Kidney (tissue), 14 donors: ENCODE measurements around the gene CYB561. TPM values are rescaled to one million over a fixed set of nuclear protein-coding genes. Genes with fewer than 3 reads are reported as not detected.

Experiments
- DNase-seq, 5 donors: peaks; one replicate each; pipeline ENCODE4 v3.0.0-alpha.2; 2013 to 2020
- FAIRE-seq: peaks from 2 replicates; lab custom pipeline; 2012; peaks lifted over from hg19 to GRCh38; lab: Jason Lieb, UNC
- H3K27ac ChIP-seq, 2 donors: one replicate each; pipeline ENCODE4 v1.7.0; 2013; ENCODE audit warnings: low read depth in 2 of 2, low read length in 2 of 2, inconsistent platforms in 1 of 2
- H3K27me3 ChIP-seq: one replicate; pipeline ENCODE4 v1.7.1; 2013; ENCODE audit warnings: low read length, inconsistent platforms; ENCODE audit not compliant: control insufficient read depth, insufficient read depth
- H3K36me3 ChIP-seq, 3 donors: one replicate each; pipeline versions ENCODE4 v1.7.0 to v1.7.1; 2013; ENCODE audit warnings: low read length in 3 of 3, control low read depth in 1 of 3, inconsistent platforms in 1 of 3; ENCODE audit not compliant: insufficient read depth in 3 of 3, control insufficient read depth in 2 of 3
- H3K4me1 ChIP-seq, 3 donors: one replicate each; pipeline versions ENCODE4 v1.7.0 to v1.7.1; 2013; ENCODE audit warnings: low read length in 3 of 3, inconsistent platforms in 1 of 3, low read depth in 1 of 3; ENCODE audit not compliant: control insufficient read depth in 2 of 3, insufficient read depth in 2 of 3
- H3K4me3 ChIP-seq, 3 donors: one replicate each; pipeline versions ENCODE4 v1.7.0 to v1.8.1; 2013; ENCODE audit warnings: low read length in 3 of 3, control low read depth in 1 of 3, inconsistent platforms in 1 of 3
- H3K9ac ChIP-seq, 3 donors: one replicate each; pipeline versions ENCODE4 v1.7.0 to v1.7.1; 2013; ENCODE audit warnings: low read length in 3 of 3, control low read depth in 1 of 3, inconsistent platforms in 1 of 3
- H3K9me3 ChIP-seq, 3 donors: one replicate each; pipeline versions ENCODE4 v1.7.0 to v1.7.1; 2013; ENCODE audit warnings: low read length in 3 of 3, control low read depth in 1 of 3, inconsistent platforms in 1 of 3; ENCODE audit not compliant: control insufficient read depth in 2 of 3, insufficient read depth in 1 of 3
- intact Hi-C: fragments of 100-400 bp; cut with DNase I; formaldehyde crosslinking; loops from one replicate; pipeline ENCODE4 v1.11.1; 2022
- polyA plus RNA-seq: library from polyadenylated mRNA; stranded (reverse); fragments of 350-450 nt; fragmentation: Illumina TruSeq; extraction: RNeasy Lipid Tissue Mini Kit (QIAGEN cat#74804); gene quantifications from one replicate; pipeline ENCODE4 v1.2.3, GENCODE V29; 2014; ENCODE audit warnings: low read depth, low replicate concordance; ENCODE audit not compliant: insufficient read depth
- total RNA-seq: library from RNA; stranded (reverse); fragmentation: NEBNext Ultra II Directional; extraction: Animal tissue kit (Norgen Biotek cat#: 25700); gene quantifications from one replicate; pipeline ENCODE4 v1.2.1, GENCODE V29; 2021
- TF ChIP-seq, protein P1 (sequence below): IDR thresholded peaks from 3 replicates; pipeline ENCODE4 v1.5.1; 2012; ENCODE audit warnings: mild to moderate bottlenecking, moderate library complexity, borderline replicate concordance; ENCODE audit not compliant: insufficient read depth; ENCODE audit errors: extremely low read depth
- donor health status: control.
- donor health status: control.
- donor health status: control.
- donor health status: control.
- donor health status: control.
- donor health status: DM: yes; HTN: yes; CAD: no.
- donor health status: Normal renal cell carcinoma (clear cell type).

Gene CYB561
- total and polyA plus RNA-seq, 2 donors from 2014 or later, result 38.4 to 51.1 TPM

DNA sequence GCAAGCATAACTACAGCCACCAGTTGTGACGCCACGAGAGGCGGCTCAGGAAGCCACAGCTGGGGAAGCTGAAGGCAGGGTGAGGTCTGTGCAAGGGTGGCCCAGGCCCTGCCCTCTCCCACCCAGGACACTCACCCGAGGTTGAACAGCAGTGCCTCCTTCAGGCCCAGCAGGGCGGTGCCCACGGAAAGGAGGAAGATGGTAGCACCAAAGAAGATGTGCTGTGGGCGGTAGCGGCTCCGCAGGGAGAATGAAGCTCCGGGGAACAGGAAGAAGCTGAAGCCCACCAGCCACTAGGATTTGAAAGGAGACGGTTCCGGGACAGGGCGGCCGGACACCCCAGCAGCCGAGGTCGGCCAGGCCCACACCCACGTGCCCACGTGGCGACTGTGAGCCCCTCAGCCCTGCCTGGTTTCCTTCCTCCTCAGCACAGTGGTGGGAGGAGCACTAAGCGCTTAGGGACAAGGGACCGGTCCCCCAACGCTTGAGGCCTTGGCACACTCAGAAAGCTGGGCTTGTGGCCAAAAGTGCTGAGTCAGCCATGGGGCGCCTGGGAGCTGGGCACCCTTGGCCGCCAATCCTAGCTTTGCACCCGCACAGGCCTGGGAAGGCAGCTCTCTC, 11.0 kb downstream of the CYB561 start:
- DNase-seq (peak in 2 of 5 donors; percentile 43 to 89), FAIRE-seq (no peak)
- TF ChIP-seq, protein P1, sequence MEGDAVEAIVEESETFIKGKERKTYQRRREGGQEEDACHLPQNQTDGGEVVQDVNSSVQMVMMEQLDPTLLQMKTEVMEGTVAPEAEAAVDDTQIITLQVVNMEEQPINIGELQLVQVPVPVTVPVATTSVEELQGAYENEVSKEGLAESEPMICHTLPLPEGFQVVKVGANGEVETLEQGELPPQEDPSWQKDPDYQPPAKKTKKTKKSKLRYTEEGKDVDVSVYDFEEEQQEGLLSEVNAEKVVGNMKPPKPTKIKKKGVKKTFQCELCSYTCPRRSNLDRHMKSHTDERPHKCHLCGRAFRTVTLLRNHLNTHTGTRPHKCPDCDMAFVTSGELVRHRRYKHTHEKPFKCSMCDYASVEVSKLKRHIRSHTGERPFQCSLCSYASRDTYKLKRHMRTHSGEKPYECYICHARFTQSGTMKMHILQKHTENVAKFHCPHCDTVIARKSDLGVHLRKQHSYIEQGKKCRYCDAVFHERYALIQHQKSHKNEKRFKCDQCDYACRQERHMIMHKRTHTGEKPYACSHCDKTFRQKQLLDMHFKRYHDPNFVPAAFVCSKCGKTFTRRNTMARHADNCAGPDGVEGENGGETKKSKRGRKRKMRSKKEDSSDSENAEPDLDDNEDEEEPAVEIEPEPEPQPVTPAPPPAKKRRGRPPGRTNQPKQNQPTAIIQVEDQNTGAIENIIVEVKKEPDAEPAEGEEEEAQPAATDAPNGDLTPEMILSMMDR, result no peak
- peaks cover 0 to 3% (median 0%) of the 10 kb centered on the region in 3 donors for H3K4me1 ChIP-seq
- H3K9ac ChIP-seq, result no peak overlapping the region
- no peaks in the 10 kb centered on the region for H3K27me3 ChIP-seq
- H3K36me3 ChIP-seq, result no peaks in the 10 kb centered on the region
- intact Hi-C loops, result no loop called here
- no peaks in the 10 kb centered on the region for H3K9me3 ChIP-seq
- no peak overlapping the region for H3K4me3 ChIP-seq
- H3K27ac ChIP-seq, result peak overlapping the region in 1 of 2 donors; percentile 27

DNA sequence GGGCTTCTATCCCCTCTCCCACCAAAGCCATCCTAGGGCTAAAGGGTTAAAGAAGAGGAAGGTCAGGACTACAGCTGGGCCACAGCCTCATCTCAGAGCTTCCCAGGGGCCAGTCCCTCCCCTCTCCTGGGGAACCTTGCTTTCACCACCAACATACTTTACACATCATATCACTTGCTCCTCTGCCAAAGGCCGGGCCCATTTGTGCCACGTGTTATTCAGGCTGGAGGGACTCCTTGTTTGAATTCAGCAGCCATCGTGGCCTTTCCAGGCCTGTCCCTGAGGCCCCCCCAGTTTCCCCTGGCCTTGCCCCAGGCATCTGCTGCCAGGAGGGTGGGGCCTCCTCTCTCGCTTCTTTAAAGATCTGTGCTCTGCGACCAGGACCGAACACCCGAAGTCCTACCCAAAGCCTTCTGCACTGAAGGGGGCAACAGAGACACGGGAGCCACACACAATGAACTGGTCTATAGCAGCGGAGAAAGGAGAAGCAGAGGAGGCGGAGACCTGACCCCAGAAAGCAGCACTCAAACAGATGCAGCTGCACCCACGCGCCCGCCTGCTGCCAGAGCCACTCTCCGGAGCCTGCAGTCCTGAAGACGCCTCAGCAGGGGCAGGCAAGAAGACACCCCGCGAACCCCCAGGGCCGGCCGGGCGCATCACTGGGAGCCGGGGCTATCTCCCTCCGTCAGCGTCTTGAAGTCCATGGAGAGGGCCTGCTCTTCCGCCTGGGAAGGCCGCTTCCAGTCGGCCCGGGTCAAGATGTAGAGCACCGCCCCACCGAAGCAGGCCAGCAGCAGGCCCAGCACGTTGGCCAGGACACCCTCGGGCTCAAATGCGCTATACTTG, 12.1 kb downstream of the CYB561 start:
- no peak for FAIRE-seq
- TF ChIP-seq, protein P1, result no peak
- Histone ChIP-seq H3K27ac (no peak overlapping the region), H3K36me3 (no peaks in the 10 kb centered on the region), H3K9ac (no peak overlapping the region), H3K4me3 (no peak overlapping the region), H3K4me1 (peaks cover 0 to 2% (median 0%) of the 10 kb centered on the region in 3 donors), H3K27me3 (no peaks in the 10 kb centered on the region), H3K9me3 (no peaks in the 10 kb centered on the region)
- peak in 1 of 5 donors; percentile 86 for DNase-seq
- intact Hi-C loops, result no loop called here

DNA sequence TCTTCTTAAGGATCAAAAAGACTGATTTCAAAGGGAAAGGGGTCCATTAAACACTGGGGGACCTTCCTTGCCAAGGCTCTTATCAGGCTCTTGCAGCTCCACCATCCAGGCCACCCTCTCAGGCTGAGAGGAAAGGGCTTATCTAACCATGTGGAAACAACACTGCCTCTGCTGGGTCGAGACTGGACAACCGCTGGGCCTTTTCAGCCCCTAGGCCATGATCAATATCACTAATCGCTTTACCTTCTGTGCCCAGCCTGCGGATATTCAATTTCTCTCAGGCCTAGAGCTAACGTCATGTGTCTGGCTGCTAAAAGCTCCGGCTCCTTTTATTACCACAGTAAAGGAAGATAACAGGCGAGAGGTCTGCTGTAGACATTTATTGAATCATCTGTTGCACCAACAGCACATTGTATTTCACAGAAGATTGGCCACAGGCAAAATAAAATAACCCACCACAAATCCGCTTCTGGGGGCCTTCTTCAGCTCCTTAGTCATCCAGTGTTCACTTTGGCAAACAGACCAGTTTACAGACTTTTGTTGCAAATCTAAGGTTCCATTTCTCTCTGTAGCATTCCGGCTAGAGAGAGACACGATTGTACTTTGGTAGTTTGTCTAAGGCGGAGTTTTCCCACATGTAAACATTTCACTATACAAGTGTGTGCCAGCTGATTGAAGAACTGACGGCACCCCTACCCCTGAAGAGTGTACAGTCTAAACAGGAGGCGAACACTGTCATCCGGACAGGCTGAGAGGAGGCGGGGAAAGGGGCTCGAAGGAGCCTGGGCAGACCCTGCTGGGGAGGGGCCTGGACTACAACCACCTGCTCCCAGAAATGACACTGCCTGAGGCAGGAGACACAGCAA, 13.9 kb downstream of the CYB561 start:
- Histone ChIP-seq H3K36me3 (no peaks in the 10 kb centered on the region), H3K4me1 (peaks cover 0 to 2% (median 0%) of the 10 kb centered on the region in 3 donors), H3K4me3 (no peak overlapping the region), H3K9me3 (no peaks in the 10 kb centered on the region), H3K9ac (no peak overlapping the region), H3K27me3 (no peaks in the 10 kb centered on the region), H3K27ac (no peak overlapping the region)
- TF ChIP-seq, protein P1, result no peak
- intact Hi-C loops, result no loop called here
- FAIRE-seq, result no peak
- peak in 1 of 5 donors; percentile 63 for DNase-seq
